Naive thymus-derived CD4-positive, alpha-beta T cell (primary cell): Measurements from ENCODE around the gene CSF1R. TPM values are rescaled to one million over a fixed set of nuclear protein-coding genes. Genes with fewer than 3 reads are reported as not detected.

Source experiments
- ATAC-seq: fragments of 150-1000 bp; cut with Tn5 transposase; 2 replicates; pipeline ENCODE4 v1.10.0; 2021; ENCODE audit warnings: mild to moderate bottlenecking, moderate library complexity
- CTCF ChIA-PET: fragments of 350-600 bp; sonication (Branson Sonifier 250); formaldehyde crosslinking; loops from one replicate; lab custom pipeline; 2021; ENCODE audit warnings: antibody characterized with exemption; lab: Charles Lee
- POLR2A ChIA-PET: fragments of 350-600 bp; sonication (Branson Sonifier 250); formaldehyde crosslinking; loops from one replicate; lab custom pipeline; 2021; ENCODE audit warnings: antibody characterized with exemption, inconsistent platforms; lab: Charles Lee
- DNase-seq, 9 donors: peaks; one replicate each; pipeline versions ENCODE4 v3.0.0 to v3.0.0-alpha.2; 2020 to 2022; ENCODE audit warnings: mixed read lengths in 1 of 9
- H3K27ac ChIP-seq: one replicate; pipeline ENCODE4 v1.7.0; 2013; ENCODE audit warnings: mild to moderate bottlenecking, low read depth, low read length, moderate library complexity
- H3K27me3 ChIP-seq, 2 donors: one replicate each; pipeline ENCODE4 v1.7.0; 2013; ENCODE audit warnings: low read length in 2 of 2, mild to moderate bottlenecking in 2 of 2, moderate library complexity in 2 of 2; ENCODE audit not compliant: control insufficient read depth in 2 of 2, insufficient read depth in 2 of 2
- H3K36me3 ChIP-seq, 3 experiments: 1 replicate in 2 of 3; 2 replicates in 1 of 3; pipeline ENCODE4 v1.7.0; 2013; ENCODE audit warnings: low read length in 3 of 3, mild to moderate bottlenecking in 3 of 3, moderate library complexity in 1 of 3; ENCODE audit not compliant: insufficient read depth in 3 of 3, control insufficient read depth in 2 of 3
- H3K4me1 ChIP-seq, 2 donors: one replicate each; pipeline ENCODE4 v1.7.0; 2013; ENCODE audit warnings: low read length in 2 of 2, mild to moderate bottlenecking in 2 of 2, moderate library complexity in 1 of 2; ENCODE audit not compliant: control insufficient read depth in 2 of 2, insufficient read depth in 2 of 2
- H3K4me3 ChIP-seq: 2 replicates; pipeline ENCODE4 v1.7.0; 2013; ENCODE audit warnings: mild to moderate bottlenecking, low read length
- H3K9me3 ChIP-seq, 3 experiments: 1 replicate in 2 of 3; 2 replicates in 1 of 3; pipeline ENCODE4 v1.7.0; 2013; ENCODE audit warnings: low read length in 3 of 3; ENCODE audit not compliant: control insufficient read depth in 2 of 3
- H3K27ac Mint-ChIP-seq, 9 donors: one replicate each; pipeline ENCODE4 v1.8.0; 2020 to 2022; ENCODE audit warnings: mixed read lengths in 9 of 9, mild to moderate bottlenecking in 8 of 9, moderate library complexity in 5 of 9, inconsistent platforms in 2 of 9
- H3K27me3 Mint-ChIP-seq, 5 donors: one replicate each; pipeline ENCODE4 v1.8.0; 2021 to 2022; ENCODE audit warnings: mixed read lengths in 5 of 5, mild to moderate bottlenecking in 1 of 5
- H3K36me3 Mint-ChIP-seq, 5 donors: one replicate each; pipeline ENCODE4 v1.8.0; 2020 to 2022; ENCODE audit warnings: mixed read lengths in 5 of 5, mild to moderate bottlenecking in 3 of 5, inconsistent platforms in 1 of 5
- H3K4me1 Mint-ChIP-seq, 7 donors: one replicate each; pipeline ENCODE4 v1.8.0; 2020 to 2022; ENCODE audit warnings: mixed read lengths in 7 of 7, mild to moderate bottlenecking in 3 of 7, inconsistent platforms in 1 of 7
- H3K4me3 Mint-ChIP-seq, 10 donors: one replicate each; pipeline ENCODE4 v1.8.0; 2020 to 2022; ENCODE audit warnings: mild to moderate bottlenecking in 10 of 10, mixed read lengths in 10 of 10, moderate library complexity in 6 of 10, inconsistent platforms in 2 of 10
- H3K9me3 Mint-ChIP-seq, 11 donors: one replicate each; pipeline ENCODE4 v1.8.0; 2020 to 2022; ENCODE audit warnings: mixed read lengths in 11 of 11, mild to moderate bottlenecking in 4 of 11, inconsistent platforms in 1 of 11, moderate library complexity in 1 of 11
- intact Hi-C, 2 donors: fragments of 100-400 bp; cut with micrococcal nuclease; formaldehyde crosslinking; loops; one replicate each; pipeline ENCODE4 v1.15.1; 2023
- polyA plus RNA-seq, 2 donors: library from polyadenylated mRNA; unstranded; fragments of 300-500 nt; fragmentation: Illumina TruSeq; gene quantifications; one replicate each; pipeline ENCODE4 v1.2.3, GENCODE V29; 2021
- total RNA-seq, 6 experiments: library from RNA in 5 of 6; stranded (reverse) in 5 of 6; gene quantifications; 1 replicate in 5 of 6; 2 replicates in 1 of 6; pipeline ENCODE4 v1.2.3 and lab custom pipeline; 2021 to 2026

The CSF1R gene
- total and polyA plus RNA-seq, 7 experiments from 2014 or later: 0.09 to 92.4 (median 4.5) TPM

- intact Hi-C loops: no loop called here
- no peak for DNase-seq
- POLR2A ChIA-PET: no interaction called here
- Histone ChIP-seq H3K4me3 (no peak overlapping the region), H3K4me1 (no peaks in the 10 kb centered on the region), H3K27me3 (no peaks in the 10 kb centered on the region), H3K9me3 (no peaks in the 10 kb centered on the region), H3K27ac (no peak overlapping the region), H3K36me3 (peaks cover 9 to 92% (median 28%) of the 10 kb centered on the region in 3 experiments)
- peaks cover 0 to 19% (median 0%) of the 10 kb centered on the region in 7 donors for H3K4me1 Mint-ChIP-seq
- no peak overlapping the region for H3K4me3 Mint-ChIP-seq
- H3K36me3 Mint-ChIP-seq: peaks cover 8 to 71% (median 37%) of the 10 kb centered on the region in 5 donors
- ATAC-seq: no peak
- no peaks in the 10 kb centered on the region for H3K9me3 Mint-ChIP-seq
- H3K27me3 Mint-ChIP-seq: no peaks in the 10 kb centered on the region
- no peak overlapping the region for H3K27ac Mint-ChIP-seq
- CTCF ChIA-PET: no interaction called here
Observed at GRCh38 chr5:150023136-150023535, 63.2 kb downstream of the CSF1R start.

DNA sequence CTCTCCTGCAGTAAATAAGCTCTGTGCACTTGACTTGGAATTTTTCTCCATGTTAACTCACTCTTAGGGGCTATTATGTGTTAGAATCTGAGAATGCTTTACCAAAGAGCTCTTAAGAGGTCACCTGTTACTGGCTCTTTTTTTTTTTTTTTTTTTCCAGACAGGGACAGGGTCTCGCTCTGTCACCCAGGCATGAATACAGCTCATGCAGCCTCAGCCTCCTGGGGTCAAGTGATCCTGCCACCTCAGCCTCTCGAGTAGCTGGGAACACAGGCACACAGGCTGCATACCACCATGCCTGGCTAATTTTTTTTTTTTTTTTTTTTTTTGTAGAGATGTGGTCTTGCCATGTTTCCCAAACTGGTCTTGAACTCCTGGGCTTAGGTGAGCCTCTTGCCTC lies 63.7 kb downstream of the CSF1R start:
- Histone ChIP-seq H3K4me1 (no peaks in the 10 kb centered on the region), H3K36me3 (peaks cover 9 to 92% (median 33%) of the 10 kb centered on the region in 3 experiments), H3K27ac (no peak overlapping the region), H3K4me3 (no peak overlapping the region), H3K9me3 (no peaks in the 10 kb centered on the region), H3K27me3 (no peaks in the 10 kb centered on the region)
- no peak for DNase-seq
- Mint-ChIP-seq H3K9me3 (no peaks in the 10 kb centered on the region), H3K27ac (peak overlapping the region in 1 of 9 donors; percentile 39), H3K36me3 (peaks cover 8 to 71% (median 42%) of the 10 kb centered on the region in 5 donors), H3K27me3 (no peaks in the 10 kb centered on the region), H3K4me1 (peaks cover 0 to 21% (median 0%) of the 10 kb centered on the region in 7 donors), H3K4me3 (no peak overlapping the region)
- ChIA-PET POLR2A (interaction anchor here (0.7 kb wide), 1 partner anchor 693 kb away, joined by 4 read pairs; no protein-coding TSS in a partner anchor), CTCF (no interaction called here)
- no peak for ATAC-seq
- intact Hi-C loops: no loop called here

- H3K9me3 Mint-ChIP-seq: no peaks in the 10 kb centered on the region
- ChIA-PET POLR2A (interaction anchor here (0.7 kb wide), 1 partner anchor 693 kb away, joined by 4 read pairs; no protein-coding TSS in a partner anchor), CTCF (no interaction called here)
- Histone ChIP-seq H3K4me1 (no peaks in the 10 kb centered on the region), H3K4me3 (no peak overlapping the region), H3K36me3 (peaks cover 9 to 93% (median 38%) of the 10 kb centered on the region in 3 experiments), H3K9me3 (no peaks in the 10 kb centered on the region), H3K27me3 (no peaks in the 10 kb centered on the region), H3K27ac (no peak overlapping the region)
- ATAC-seq (no peak), DNase-seq (no peak)
- peaks cover 8 to 75% (median 44%) of the 10 kb centered on the region in 5 donors for H3K36me3 Mint-ChIP-seq
- H3K27ac Mint-ChIP-seq: peak overlapping the region in 1 of 9 donors; percentile 47
- no peaks in the 10 kb centered on the region for H3K27me3 Mint-ChIP-seq
- peaks cover 0 to 21% (median 0%) of the 10 kb centered on the region in 7 donors for H3K4me1 Mint-ChIP-seq
- no peak overlapping the region for H3K4me3 Mint-ChIP-seq
- intact Hi-C loops: no loop called here
Observed at GRCh38 chr5:150022158-150022531, 64.2 kb downstream of the CSF1R start.

GRCh38 chr5:150021491-150022157 lies 64.7 kb downstream of the CSF1R start:
- Mint-ChIP-seq H3K27ac (peak overlapping the region in 3 of 9 donors; percentile 8 to 56 (median 47)), H3K36me3 (peaks cover 8 to 76% (median 45%) of the 10 kb centered on the region in 5 donors), H3K27me3 (no peaks in the 10 kb centered on the region), H3K4me3 (no peak overlapping the region), H3K9me3 (no peaks in the 10 kb centered on the region), H3K4me1 (peaks cover 0 to 21% (median 0%) of the 10 kb centered on the region in 7 donors)
- H3K27ac ChIP-seq: no peak overlapping the region
- no peaks in the 10 kb centered on the region for H3K9me3 ChIP-seq
- H3K4me3 ChIP-seq: no peak overlapping the region
- DNase-seq: no peak
- ATAC-seq: no peak
- ChIA-PET POLR2A (no interaction called here), CTCF (no interaction called here)
- intact Hi-C loops: no loop called here
- H3K4me1 ChIP-seq: no peaks in the 10 kb centered on the region
- no peaks in the 10 kb centered on the region for H3K27me3 ChIP-seq
- H3K36me3 ChIP-seq: peaks cover 5 to 92% (median 37%) of the 10 kb centered on the region in 3 experiments

DNA sequence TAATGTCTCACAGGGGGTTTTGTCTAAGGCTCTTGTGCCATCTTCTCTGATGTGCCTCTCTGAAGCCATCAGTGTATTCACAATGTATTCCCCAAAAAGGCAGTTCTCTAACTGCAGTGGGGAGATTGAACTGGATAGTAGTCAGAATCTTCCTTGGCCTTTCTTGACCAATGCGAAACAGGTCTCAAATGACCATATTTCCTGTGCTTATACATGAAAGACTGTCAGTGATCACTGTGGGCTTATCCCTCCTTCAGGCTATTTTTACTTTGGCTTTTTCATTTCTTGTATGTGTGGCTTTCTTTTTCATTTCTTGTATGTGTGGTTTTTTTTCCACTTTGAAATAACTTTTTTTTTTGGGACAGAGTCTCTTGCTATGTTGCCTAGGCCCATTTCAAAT lies 66.1 kb downstream of the CSF1R start:
- peaks cover 8 to 83% (median 51%) of the 10 kb centered on the region in 5 donors for H3K36me3 Mint-ChIP-seq
- POLR2A ChIA-PET: no interaction called here

GRCh38 chr5:150017226-150018005 lies 68.9 kb downstream of the CSF1R start:
- intact Hi-C loops: no loop called here
- peaks cover 8 to 96% (median 51%) of the 10 kb centered on the region in 3 experiments for H3K36me3 ChIP-seq
- Mint-ChIP-seq H3K9me3 (peaks cover 0 to 7% (median 0%) of the 10 kb centered on the region in 11 donors), H3K27me3 (no peaks in the 10 kb centered on the region), H3K4me1 (peaks cover 0 to 24% (median under 1%) of the 10 kb centered on the region in 7 donors), H3K36me3 (peaks cover 20 to 94% (median 71%) of the 10 kb centered on the region in 5 donors), H3K4me3 (no peak overlapping the region), H3K27ac (no peak overlapping the region)
- ATAC-seq (no peak), DNase-seq (no peak)
- POLR2A ChIA-PET: interaction anchor here (1.3 kb wide), 1 partner anchor 11 kb away, joined by 7 read pairs; no protein-coding TSS in a partner anchor
- no peaks in the 10 kb centered on the region for H3K27me3 ChIP-seq
- no peak overlapping the region for H3K27ac ChIP-seq
- H3K4me3 ChIP-seq: no peak overlapping the region
- H3K9me3 ChIP-seq: no peaks in the 10 kb centered on the region
- CTCF ChIA-PET: no interaction called here
- H3K4me1 ChIP-seq: no peaks in the 10 kb centered on the region

More for the DNA sequence above, 66.1 kb downstream of the CSF1R start:
- Histone ChIP-seq H3K27me3 (no peaks in the 10 kb centered on the region), H3K4me1 (no peaks in the 10 kb centered on the region), H3K4me3 (no peak overlapping the region), H3K9me3 (no peaks in the 10 kb centered on the region), H3K27ac (no peak overlapping the region), H3K36me3 (peaks cover 4 to 96% (median 39%) of the 10 kb centered on the region in 3 experiments)
- peak overlapping the region in 4 of 9 donors; percentile 2 to 57 (median 28) for H3K27ac Mint-ChIP-seq
- CTCF ChIA-PET: no interaction called here
- intact Hi-C loops: no loop called here
- H3K27me3 Mint-ChIP-seq: no peaks in the 10 kb centered on the region
- no peak overlapping the region for H3K4me3 Mint-ChIP-seq
- no peak for ATAC-seq
- DNase-seq: no peak
- H3K4me1 Mint-ChIP-seq: peaks cover 0 to 21% (median 0%) of the 10 kb centered on the region in 7 donors
- H3K9me3 Mint-ChIP-seq: peaks cover 0 to 6% (median 0%) of the 10 kb centered on the region in 11 donors
